ENCODE results near the gene DPM3. TPM values are rescaled to one million over a fixed set of nuclear protein-coding genes. Genes with fewer than 3 reads are reported as not detected.

DPM3 gene
- total and polyA plus RNA-seq, 2 of the 13 experiments (the other 11 are each of a cell fraction or from before 2014, with no cell fraction given): 23.2 to 53.4 TPM

GRCh38 chr1:155105604-155106011 lies 34.7 kb downstream of the DPM3 start (continued):
- TF ChIP-seq ZGPAT (CRISPR knock-in tag; IDR thresholded peaks at IDR 0.05) (peak; percentile 38; the same call in 1 of the 2 replicates), HNF4A (CRISPR knock-in tag; IDR thresholded peaks at IDR 0.05) (0 out of 2 replicates have a peak, but pooled peaks have one; percentile 8), ZNF343 (CRISPR knock-in tag; IDR thresholded peaks at IDR 0.05) (no peak), MZF1 (CRISPR knock-in tag; IDR thresholded peaks at IDR 0.05; ENCODE audit: borderline replicate concordance) (no peak), TOE1 (CRISPR knock-in tag; IDR thresholded peaks at IDR 0.05) (no peak), HNRNPH1 (optimal IDR thresholded peaks at IDR 0.05; ENCODE audit: low read depth, low read length) (no peak), ZIK1 (CRISPR knock-in tag; IDR thresholded peaks at IDR 0.05; ENCODE audit: borderline replicate concordance, low read depth) (no peak), AKAP8 (CRISPR knock-in tag; IDR thresholded peaks at IDR 0.05) (no peak), RBAK (CRISPR knock-in tag; IDR thresholded peaks at IDR 0.05) (no peak)

DNA sequence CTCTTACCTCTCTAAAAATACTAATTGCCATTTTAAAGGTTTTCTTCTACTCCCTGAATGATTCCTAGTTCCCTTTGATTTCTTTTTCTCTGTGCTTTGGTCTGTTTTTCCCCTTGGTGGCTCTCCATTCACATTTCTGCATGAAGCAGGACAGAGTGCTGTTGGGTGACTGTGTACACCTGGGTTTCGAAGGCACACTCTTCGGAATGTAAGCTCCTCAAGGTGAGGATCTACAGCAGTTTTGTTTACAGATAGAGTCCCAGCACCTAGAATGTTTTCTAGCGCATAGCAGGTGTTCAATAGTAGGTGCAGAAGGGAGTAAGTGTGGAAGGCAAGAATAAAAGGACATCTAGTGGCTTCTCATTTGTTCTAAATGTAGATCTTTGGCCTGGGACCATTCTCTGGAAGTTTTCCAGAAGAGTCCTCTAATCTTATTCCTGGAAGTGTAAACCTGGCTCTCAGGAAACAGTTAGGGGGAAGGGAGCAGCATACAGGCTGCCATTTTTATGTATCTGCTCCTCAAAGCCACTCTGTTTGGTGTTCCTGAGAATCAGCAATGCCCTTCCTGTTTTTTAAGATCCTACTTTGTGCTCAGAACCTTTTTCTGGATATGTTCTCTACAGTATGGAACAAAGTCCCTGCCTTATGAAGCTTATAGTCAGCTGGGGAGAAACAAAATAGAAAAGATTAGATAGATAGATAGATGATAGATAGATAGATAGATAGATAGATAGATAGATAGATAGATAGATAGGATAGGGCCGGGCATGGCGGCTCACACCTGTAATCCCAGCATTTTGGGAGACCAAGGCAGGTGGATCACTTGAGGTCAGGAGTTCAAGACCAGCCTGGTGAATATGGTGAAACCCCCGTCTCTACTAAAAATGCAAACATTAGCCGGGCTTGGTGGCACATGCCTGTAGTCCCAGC lies 35.5 kb downstream of the DPM3 start:
- CTCF ChIA-PET (ENCODE audit: low intra/inter-chr PET ratio, low total read pairs): no interaction called here
- TF ChIP-seq SSRP1 (CRISPR knock-in tag; IDR thresholded peaks at IDR 0.05): no peak
- no peak for TF ChIP-seq SETDB1 (CRISPR knock-in tag; IDR thresholded peaks at IDR 0.05; ENCODE audit: borderline replicate concordance)
- no peak for TF ChIP-seq GATAD2A (CRISPR knock-in tag; IDR thresholded peaks at IDR 0.05)
- TF ChIP-seq PTBP1 (IDR thresholded peaks at IDR 0.05; ENCODE audit: low read depth, low read length, poor library complexity, severe bottlenecking): no peak
- TF ChIP-seq ZBTB26 (CRISPR knock-in tag; IDR thresholded peaks at IDR 0.05; ENCODE audit: borderline replicate concordance): no peak
- no peak for TF ChIP-seq ZNF432 (CRISPR knock-in tag; IDR thresholded peaks at IDR 0.05; ENCODE audit: borderline replicate concordance)
- TF ChIP-seq, protein P1, sequence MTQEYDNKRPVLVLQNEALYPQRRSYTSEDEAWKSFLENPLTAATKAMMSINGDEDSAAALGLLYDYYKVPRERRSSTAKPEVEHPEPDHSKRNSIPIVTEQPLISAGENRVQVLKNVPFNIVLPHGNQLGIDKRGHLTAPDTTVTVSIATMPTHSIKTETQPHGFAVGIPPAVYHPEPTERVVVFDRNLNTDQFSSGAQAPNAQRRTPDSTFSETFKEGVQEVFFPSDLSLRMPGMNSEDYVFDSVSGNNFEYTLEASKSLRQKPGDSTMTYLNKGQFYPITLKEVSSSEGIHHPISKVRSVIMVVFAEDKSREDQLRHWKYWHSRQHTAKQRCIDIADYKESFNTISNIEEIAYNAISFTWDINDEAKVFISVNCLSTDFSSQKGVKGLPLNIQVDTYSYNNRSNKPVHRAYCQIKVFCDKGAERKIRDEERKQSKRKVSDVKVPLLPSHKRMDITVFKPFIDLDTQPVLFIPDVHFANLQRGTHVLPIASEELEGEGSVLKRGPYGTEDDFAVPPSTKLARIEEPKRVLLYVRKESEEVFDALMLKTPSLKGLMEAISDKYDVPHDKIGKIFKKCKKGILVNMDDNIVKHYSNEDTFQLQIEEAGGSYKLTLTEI (CRISPR knock-in tag; conservative IDR thresholded peaks at IDR 0.05): no peak
- TF ChIP-seq ZNF317 (CRISPR knock-in tag; IDR thresholded peaks at IDR 0.05): no peak
- TF ChIP-seq MLLT10 (CRISPR knock-in tag; IDR thresholded peaks at IDR 0.05): no peak
- no peak for TF ChIP-seq SAFB2 (CRISPR knock-in tag; IDR thresholded peaks at IDR 0.05; ENCODE audit: borderline replicate concordance, low read depth)
- no peak for TF ChIP-seq SAP130 (CRISPR knock-in tag; IDR thresholded peaks at IDR 0.05; ENCODE audit: low read depth)

More for the DNA sequence above, 35.5 kb downstream of the DPM3 start:
- H3K4me3 ChIP-seq (replicated peaks in 1 of 3; ENCODE audit: insufficient read depth in 1 of 3, low read depth in 2 of 3, low read length in 3 of 3): no peak overlapping the region
- no peaks in the 10 kb centered on the region for H3K36me3 ChIP-seq (replicated peaks in 1 of 2; ENCODE audit: control insufficient read depth in 1 of 2, insufficient read depth in 2 of 2, low read length in 2 of 2)
- ATAC-seq: no peak
- H4K20me1 ChIP-seq (ENCODE audit: insufficient read depth, low read length): no peaks in the 10 kb centered on the region
- DNase-seq (ENCODE audit: low spot score): no peak
- POLR2A ChIA-PET: interaction anchor here (2.3 to 4.7 kb wide), 2 partner anchors 13 to 23 kb away, joined by 8 to 32 read pairs; partner anchors contain the start of gene EFNA1
- H3K27ac ChIP-seq (ENCODE audit: extremely low read length, insufficient read depth, low read length): no peak overlapping the region
- WGBS (ENCODE audit: low lambda C conversion rate): 24% methylated on average over 7 of the region's 7 CpGs
- no peak overlapping the region for H2AFZ ChIP-seq (ENCODE audit: low read length)
- no peaks in the 10 kb centered on the region for H3K27me3 ChIP-seq (ENCODE audit: control insufficient read depth in 1 of 2, insufficient read depth in 2 of 2, low read length in 2 of 2)
- intact Hi-C loops (cut with micrococcal nuclease; ENCODE audit: unreplicated experiment) (no loop called here), in situ Hi-C loops (cut with HindIII; ENCODE audit: extremely low pct_ligation_motif_present, low pct_unique_long_range_greater_than_20kb) (no loop called here)
- H3K9me3 ChIP-seq (ENCODE audit: low read length): no peaks in the 10 kb centered on the region
- H3K4me1 ChIP-seq (ENCODE audit: insufficient read depth, low read length): peaks cover 70% of the 10 kb centered on the region
- no peak overlapping the region for H3K9ac ChIP-seq (ENCODE audit: insufficient read depth, low read depth, low read length)
- FAIRE-seq: no peak
- no peaks in the 10 kb centered on the region for H3K79me2 ChIP-seq (ENCODE audit: insufficient read depth, low read length)
- no TSS peak for BruUV-seq (replicated peaks)
- peak overlapping the region; percentile 83 for H3K4me2 ChIP-seq (ENCODE audit: low read depth, low read length)
